ENCODE data around the gene GOLGA8R. TPM values are rescaled to one million over a fixed set of nuclear protein-coding genes. Genes with fewer than 3 reads are reported as not detected.
A peak's percentile ranks its signal among the peaks of the same experiment; 100 is the strongest.
"Not testable (repeated sequence)": the region's sequence is repeated elsewhere in the genome, so short reads cannot be mapped to it uniquely, and the experiment has no call there.

GOLGA8R gene, protein sequence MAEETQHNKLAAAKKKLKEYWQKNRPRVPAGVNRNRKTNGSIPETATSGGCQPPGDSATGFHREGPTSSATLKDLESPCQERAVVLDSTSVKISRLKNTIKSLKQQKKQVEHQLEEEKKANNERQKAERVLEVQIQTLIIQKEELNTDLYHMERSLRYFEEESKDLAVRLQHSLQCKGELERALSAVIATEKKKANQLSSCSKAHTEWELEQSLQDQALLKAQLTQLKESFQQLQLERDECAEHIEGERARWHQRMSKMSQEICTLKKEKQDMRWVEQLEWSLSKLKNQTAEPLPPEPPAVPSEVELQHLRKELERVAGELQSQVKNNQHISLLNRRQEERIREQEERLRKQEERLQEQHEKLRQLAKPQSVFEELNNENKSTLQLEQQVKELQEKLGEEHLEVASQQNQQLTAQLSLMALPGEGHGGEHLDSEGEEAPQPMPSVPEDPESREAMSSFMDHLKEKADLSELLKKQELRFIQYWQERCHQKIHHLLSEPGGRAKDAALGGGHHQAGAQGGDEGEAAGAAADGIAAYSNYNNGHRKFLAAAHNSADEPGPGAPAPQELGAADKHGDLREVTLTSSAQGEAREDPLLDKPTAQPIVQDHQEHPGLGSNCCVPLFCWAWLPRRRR
- 10 to 100 TPM in 1 of 4 donors, 1 to 10 TPM in 3; 4.2 to 36.3 (median 4.9) TPM for total RNA-seq

GRCh38 chr15:30414160-30414559 lies at the start of gene GOLGA8R:
Gene GOLGA8R, minus strand, starts transcription at chr15:30414260. Its CDS starts 98 bp downstream, at chr15:30414162.
- not testable (repeated sequence) for H3K4me3 ChIP-seq, H3K9me3 ChIP-seq, DNase-seq, H3K36me3 ChIP-seq, H3K27me3 ChIP-seq, H3K27ac ChIP-seq, H3K4me1 ChIP-seq

DNA sequence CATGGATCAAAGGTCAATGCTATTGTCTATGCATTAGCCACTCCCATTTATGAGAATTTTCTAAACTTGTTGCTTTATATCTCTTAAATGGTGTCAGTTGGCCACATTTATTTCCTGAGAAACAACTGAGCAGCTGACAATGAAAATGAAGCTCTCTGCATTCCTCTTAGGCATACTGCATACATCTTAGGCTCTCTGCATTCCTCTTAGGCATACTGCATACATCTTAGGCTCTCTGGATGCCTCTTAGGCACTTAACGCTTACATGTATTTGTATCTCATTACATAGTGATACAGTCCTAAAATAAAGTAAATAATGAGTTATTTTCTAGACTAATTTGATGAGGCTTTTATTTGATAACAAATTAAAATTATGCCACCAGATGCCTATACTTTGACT lies 49.8 kb upstream of the GOLGA8R start:
- not testable (repeated sequence) for H3K4me3 ChIP-seq, H3K36me3 ChIP-seq

GRCh38 chr15:30462176-30462575 lies 48.1 kb upstream of the GOLGA8R start:
- not testable (repeated sequence) for DNase-seq, H3K4me1 ChIP-seq, H3K27me3 ChIP-seq, H3K9me3 ChIP-seq, H3K36me3 ChIP-seq, H3K27ac ChIP-seq, H3K4me3 ChIP-seq

More for the DNA sequence above, 49.8 kb upstream of the GOLGA8R start:
- not testable (repeated sequence) for DNase-seq, H3K9me3 ChIP-seq, H3K27me3 ChIP-seq, H3K27ac ChIP-seq, H3K4me1 ChIP-seq

DNA sequence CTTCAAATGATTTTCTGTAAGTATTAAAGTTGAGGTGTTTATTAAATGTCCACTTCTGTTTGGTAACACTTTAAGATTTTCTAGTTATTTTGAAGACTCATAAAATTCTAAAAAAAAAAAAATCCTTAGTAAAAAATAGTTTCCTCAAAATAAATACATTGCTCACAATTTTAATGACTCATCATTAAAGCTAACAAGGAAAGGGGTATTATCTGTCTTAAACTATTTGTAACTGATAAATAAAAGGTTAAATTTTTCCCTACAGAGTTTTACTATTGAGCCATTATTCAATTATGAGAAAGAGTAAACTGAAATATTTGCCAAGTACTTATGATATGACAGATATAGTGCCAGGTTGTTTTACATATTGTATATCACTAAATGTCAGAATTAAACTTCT lies 38.6 kb upstream of the GOLGA8R start:
- H3K9me3 ChIP-seq, H3K4me3 ChIP-seq, H3K36me3 ChIP-seq, H3K27ac ChIP-seq, DNase-seq, H3K27me3 ChIP-seq, H3K4me1 ChIP-seq: not testable (repeated sequence)

GRCh38 chr15:30438348-30438747 lies 24.3 kb upstream of the GOLGA8R start:
- H3K9me3 ChIP-seq, H3K27me3 ChIP-seq, H3K4me1 ChIP-seq, H3K27ac ChIP-seq, DNase-seq, H3K36me3 ChIP-seq, H3K4me3 ChIP-seq: not testable (repeated sequence)

GRCh38 chr15:30435878-30436277 lies 21.8 kb upstream of the GOLGA8R start:
- H3K36me3 ChIP-seq, DNase-seq, H3K9me3 ChIP-seq, H3K27me3 ChIP-seq, H3K4me3 ChIP-seq, H3K4me1 ChIP-seq, H3K27ac ChIP-seq: not testable (repeated sequence)

DNA sequence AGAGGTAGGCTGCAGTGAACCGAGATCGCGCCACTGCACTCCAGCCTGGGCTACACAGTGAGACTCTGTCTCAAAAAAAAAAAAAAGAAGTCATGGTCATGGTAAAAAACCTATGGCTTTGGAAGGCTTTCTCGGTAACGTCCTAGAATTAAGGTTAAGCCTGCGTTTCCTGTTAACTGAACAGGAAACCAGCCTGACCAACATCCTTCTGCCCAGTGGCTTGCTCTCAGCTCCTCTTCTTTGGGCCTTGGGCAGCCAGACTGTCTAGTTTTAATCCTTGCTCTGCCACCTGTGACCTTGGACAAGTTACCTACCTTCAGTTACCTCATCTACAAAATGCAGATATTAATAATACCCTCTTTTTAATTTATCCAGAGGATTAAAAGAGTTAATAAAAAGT lies 6.7 kb upstream of the GOLGA8R start:
- H3K36me3 ChIP-seq, DNase-seq, H3K27me3 ChIP-seq, H3K27ac ChIP-seq, H3K9me3 ChIP-seq, H3K4me1 ChIP-seq, H3K4me3 ChIP-seq: not testable (repeated sequence)

- not testable (repeated sequence) for H3K4me1 ChIP-seq, H3K36me3 ChIP-seq, H3K27ac ChIP-seq, H3K27me3 ChIP-seq, H3K9me3 ChIP-seq, H3K4me3 ChIP-seq, DNase-seq
Measured at GRCh38 chr15:30407636-30408035, 6.4 kb downstream of the GOLGA8R start.

DNA sequence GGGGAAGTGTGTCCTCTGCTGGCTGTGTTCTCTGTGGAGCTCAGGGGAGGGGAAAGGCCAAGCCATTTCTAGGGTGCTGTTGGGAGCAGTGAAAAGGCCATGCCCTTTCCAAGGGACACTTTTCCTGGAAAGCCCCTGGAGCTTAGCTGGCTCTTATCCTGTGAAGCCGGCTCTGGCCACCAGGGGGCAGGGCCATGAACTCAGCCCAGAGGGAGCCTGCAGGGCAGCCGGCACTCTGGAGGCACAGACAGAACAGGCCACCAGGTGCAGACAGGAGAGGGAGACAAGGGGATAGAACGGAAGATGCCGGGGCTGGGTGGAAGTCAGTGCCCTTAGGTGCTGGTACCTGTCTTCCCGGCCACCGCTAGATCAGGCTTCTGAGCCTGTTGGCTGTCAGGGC lies 15.1 kb downstream of the GOLGA8R start:
- H3K4me1 ChIP-seq, H3K36me3 ChIP-seq, H3K27ac ChIP-seq, H3K4me3 ChIP-seq, H3K27me3 ChIP-seq, H3K9me3 ChIP-seq: not testable (repeated sequence)
- TF ChIP-seq CTCF (IDR thresholded peaks at IDR 0.05), result peak in 4 of 6 experiments; percentile 26 to 45 (median 38)
- DNase-seq, result peak in 2 of 3 donors; percentile 53 to 84

GRCh38 chr15:30393664-30393991 lies 20.4 kb downstream of the GOLGA8R start:
- H3K36me3 ChIP-seq, DNase-seq, H3K4me3 ChIP-seq, H3K4me1 ChIP-seq, H3K27me3 ChIP-seq, H3K27ac ChIP-seq, H3K9me3 ChIP-seq: not testable (repeated sequence)

- DNase-seq, H3K9me3 ChIP-seq, H3K36me3 ChIP-seq, H3K27ac ChIP-seq, H3K4me3 ChIP-seq, H3K4me1 ChIP-seq, H3K27me3 ChIP-seq: not testable (repeated sequence)
Measured at GRCh38 chr15:30392766-30393663, 21.0 kb downstream of the GOLGA8R start, which contains the start of gene CHRFAM7A. Gene CHRFAM7A, minus strand, starts transcription at chr15:30393540. Its CDS starts 10,189 bp downstream, at chr15:30383351.

GRCh38 chr15:30386318-30386887 lies 27.7 kb downstream of the GOLGA8R start:
- not testable (repeated sequence) for H3K4me3 ChIP-seq, H3K36me3 ChIP-seq, H3K27ac ChIP-seq, H3K9me3 ChIP-seq, H3K4me1 ChIP-seq, H3K27me3 ChIP-seq, DNase-seq

DNA sequence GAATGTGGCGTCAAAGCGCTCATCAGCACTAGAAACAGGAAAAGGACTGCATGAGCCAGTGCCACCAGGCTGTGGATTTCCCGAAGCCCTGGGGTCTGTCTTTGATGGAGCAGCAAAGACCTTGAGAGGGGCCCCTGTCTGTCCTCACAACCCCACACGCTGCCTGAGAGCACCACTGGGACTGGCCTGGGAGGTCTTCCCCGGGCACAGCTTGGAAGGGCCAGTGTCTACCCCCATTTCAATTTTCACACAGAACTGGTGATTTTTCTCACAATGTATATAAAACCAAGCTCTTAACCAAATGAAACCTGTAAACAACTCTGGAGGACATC lies 37.0 kb downstream of the GOLGA8R start:
- H3K27ac ChIP-seq, H3K4me1 ChIP-seq, H3K36me3 ChIP-seq, H3K9me3 ChIP-seq, DNase-seq, H3K4me3 ChIP-seq, H3K27me3 ChIP-seq: not testable (repeated sequence)
